Body of pancreas (tissue), 4 donors: ENCODE measurements around the gene PYDC1.

ENCODE experiments used
- POLR2A ChIP-seq, 3 donors: fragments of 450-650 bp; IDR thresholded peaks; one replicate each; pipeline ENCODE4 v1.6.1; 2016; ENCODE audit warnings: antibody characterized with exemption in 3 of 3, mild to moderate bottlenecking in 2 of 3
- TF ChIP-seq, protein P1 (sequence below), 7 experiments: fragments of 450-650 bp in 4 of 7; fragments of 200-600 bp in 3 of 7; sonication (generic) in 3 of 7; IDR thresholded peaks; one replicate each; pipeline ENCODE4 v1.5.1; 2016 to 2019; ENCODE audit warnings: antibody characterized with exemption in 7 of 7

DNA sequence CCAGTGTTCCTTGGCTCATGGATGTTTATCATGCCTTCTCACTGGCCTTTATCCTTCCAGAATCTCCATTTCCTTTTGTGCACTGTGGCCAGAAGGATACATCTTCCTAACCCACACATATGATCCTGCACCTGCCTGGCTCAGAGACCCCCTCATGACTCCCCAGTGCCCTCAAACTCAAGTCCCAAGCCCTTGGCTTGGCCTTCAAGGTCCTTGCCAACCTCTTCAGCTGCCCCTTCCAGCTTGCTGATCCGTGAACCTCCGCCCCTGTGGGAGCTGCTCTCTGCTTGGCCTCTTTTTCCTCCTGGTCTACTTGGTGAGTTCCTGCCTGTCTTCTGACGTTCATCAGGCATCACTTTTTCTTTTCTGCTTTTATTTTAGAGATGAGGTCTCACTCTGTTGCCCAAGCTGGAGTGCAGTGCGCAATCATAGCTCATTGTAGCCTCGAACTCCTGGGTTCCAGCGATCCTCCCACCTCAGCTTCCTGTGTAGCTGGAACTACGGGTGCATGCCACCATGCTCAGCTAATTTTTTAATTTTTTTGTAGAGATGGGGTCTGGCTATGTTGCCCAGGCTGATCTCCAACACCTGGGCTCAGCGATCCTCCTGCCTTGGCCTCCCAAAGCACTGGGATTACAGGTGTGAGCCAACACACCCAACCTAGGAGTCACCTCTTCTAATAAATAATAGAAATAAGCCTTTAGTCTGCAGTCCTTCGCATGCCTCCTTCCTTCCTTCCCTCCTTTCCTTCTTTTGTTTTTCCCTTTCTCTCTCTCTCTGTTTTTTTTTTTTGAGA lies 11.9 kb downstream of the PYDC1 start:
- TF ChIP-seq, protein P1, sequence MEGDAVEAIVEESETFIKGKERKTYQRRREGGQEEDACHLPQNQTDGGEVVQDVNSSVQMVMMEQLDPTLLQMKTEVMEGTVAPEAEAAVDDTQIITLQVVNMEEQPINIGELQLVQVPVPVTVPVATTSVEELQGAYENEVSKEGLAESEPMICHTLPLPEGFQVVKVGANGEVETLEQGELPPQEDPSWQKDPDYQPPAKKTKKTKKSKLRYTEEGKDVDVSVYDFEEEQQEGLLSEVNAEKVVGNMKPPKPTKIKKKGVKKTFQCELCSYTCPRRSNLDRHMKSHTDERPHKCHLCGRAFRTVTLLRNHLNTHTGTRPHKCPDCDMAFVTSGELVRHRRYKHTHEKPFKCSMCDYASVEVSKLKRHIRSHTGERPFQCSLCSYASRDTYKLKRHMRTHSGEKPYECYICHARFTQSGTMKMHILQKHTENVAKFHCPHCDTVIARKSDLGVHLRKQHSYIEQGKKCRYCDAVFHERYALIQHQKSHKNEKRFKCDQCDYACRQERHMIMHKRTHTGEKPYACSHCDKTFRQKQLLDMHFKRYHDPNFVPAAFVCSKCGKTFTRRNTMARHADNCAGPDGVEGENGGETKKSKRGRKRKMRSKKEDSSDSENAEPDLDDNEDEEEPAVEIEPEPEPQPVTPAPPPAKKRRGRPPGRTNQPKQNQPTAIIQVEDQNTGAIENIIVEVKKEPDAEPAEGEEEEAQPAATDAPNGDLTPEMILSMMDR (IDR thresholded peaks at IDR 0.05), result no peak
- TF ChIP-seq POLR2A (IDR thresholded peaks at IDR 0.05), result no peak
